Measurements from ENCODE around the gene KRTAP3-1.
"Not testable (repeated sequence)": the region's sequence is repeated elsewhere in the genome, so short reads cannot be mapped to it uniquely, and the experiment has no call there.

The KRTAP3-1 gene

GRCh38 chr17:41008811-41009210 is at the start of gene KRTAP3-1:
Gene KRTAP3-1, minus strand, starts transcription at chr17:41009128. Its CDS starts 54 bp downstream, at chr17:41009074.
- intact Hi-C loops (cut with DNase I; ENCODE audit: low total_unique reads) = no loop called here
- Histone ChIP-seq H3K27ac (no peak within 1 kb of the TSS), H3K9me3 (no peaks in the 10 kb centered on the region), H3K4me3 (no peak within 1 kb of the TSS), H3K27me3 (no peaks in the 10 kb centered on the region), H3K4me1 (no peaks in the 10 kb centered on the region), H3K36me3 (no peaks in the 10 kb centered on the region)
- DNase-seq = no peak
- TF ChIP-seq CTCF (IDR thresholded peaks at IDR 0.05) = no peak

- no peak overlapping the region for H3K27ac ChIP-seq
- H3K36me3 ChIP-seq = no peaks in the 10 kb centered on the region
- intact Hi-C loops (cut with DNase I; ENCODE audit: low total_unique reads) = no loop called here
- no peak for TF ChIP-seq CTCF (IDR thresholded peaks at IDR 0.05)
- H3K4me1 ChIP-seq = peaks cover 0 to 25% (median 11%) of the 10 kb centered on the region in 4 donors
- H3K9me3 ChIP-seq = no peaks in the 10 kb centered on the region
- H3K27me3 ChIP-seq = no peaks in the 10 kb centered on the region
- no peak overlapping the region for H3K4me3 ChIP-seq
- no peak for DNase-seq
Measured at GRCh38 chr17:41057547-41057946, 48.6 kb upstream of the KRTAP3-1 start.

- intact Hi-C loops (cut with DNase I; ENCODE audit: low total_unique reads); H3K4me1 ChIP-seq; H3K27ac ChIP-seq; H3K36me3 ChIP-seq; H3K9me3 ChIP-seq; H3K27me3 ChIP-seq; DNase-seq; H3K4me3 ChIP-seq: not testable (repeated sequence)
Measured at GRCh38 chr17:41055130-41055529, 46.2 kb upstream of the KRTAP3-1 start, which contains the start of gene KRTAP2-2. Gene KRTAP2-2, minus strand, starts transcription at chr17:41055230. Its CDS starts 19 bp downstream, at chr17:41055211.

GRCh38 chr17:41054556-41054955 is 45.6 kb upstream of the KRTAP3-1 start:
- not testable (repeated sequence) for H3K4me1 ChIP-seq

GRCh38 chr17:41054025-41054424 is 45.1 kb upstream of the KRTAP3-1 start:
- Histone ChIP-seq H3K4me3 (no peak overlapping the region), H3K36me3 (no peaks in the 10 kb centered on the region), H3K9me3 (no peaks in the 10 kb centered on the region), H3K27ac (no peak overlapping the region), H3K27me3 (no peaks in the 10 kb centered on the region), H3K4me1 (no peaks in the 10 kb centered on the region)
- DNase-seq = no peak
- TF ChIP-seq CTCF (IDR thresholded peaks at IDR 0.05) = no peak
- intact Hi-C loops (cut with DNase I; ENCODE audit: low total_unique reads) = no loop called here

More at GRCh38 chr17:41054556-41054955, 45.6 kb upstream of the KRTAP3-1 start:
- H3K36me3 ChIP-seq; H3K4me3 ChIP-seq; H3K27ac ChIP-seq; DNase-seq; H3K9me3 ChIP-seq; intact Hi-C loops (cut with DNase I; ENCODE audit: low total_unique reads); H3K27me3 ChIP-seq: not testable (repeated sequence)

GRCh38 chr17:41052566-41052965 is 43.6 kb upstream of the KRTAP3-1 start:
- H3K27me3 ChIP-seq = peaks cover 0 to 2% of the 10 kb centered on the region in 2 donors
- no peak overlapping the region for H3K4me3 ChIP-seq
- intact Hi-C loops (cut with DNase I; ENCODE audit: low total_unique reads) = no loop called here
- TF ChIP-seq CTCF (IDR thresholded peaks at IDR 0.05) = no peak
- no peak overlapping the region for H3K27ac ChIP-seq
- no peaks in the 10 kb centered on the region for H3K9me3 ChIP-seq
- no peak for DNase-seq
- no peaks in the 10 kb centered on the region for H3K4me1 ChIP-seq
- H3K36me3 ChIP-seq = no peaks in the 10 kb centered on the region

- TF ChIP-seq CTCF (IDR thresholded peaks at IDR 0.05) = no peak
- H3K36me3 ChIP-seq = no peaks in the 10 kb centered on the region
- intact Hi-C loops (cut with DNase I; ENCODE audit: low total_unique reads) = no loop called here
- no peaks in the 10 kb centered on the region for H3K4me1 ChIP-seq
- DNase-seq = no peak
- H3K27me3 ChIP-seq = peaks cover 0 to 2% of the 10 kb centered on the region in 2 donors
- no peaks in the 10 kb centered on the region for H3K9me3 ChIP-seq
- no peak overlapping the region for H3K4me3 ChIP-seq
- no peak overlapping the region for H3K27ac ChIP-seq
Measured at GRCh38 chr17:41049110-41049509, 40.2 kb upstream of the KRTAP3-1 start.

All from tibial artery (tissue), 4 donors.